C4-2B (cell line): ENCODE results near the gene MOSMO.

ENCODE experiments used
- ZFX ChIP-seq: fragments of 450-650 bp; IDR thresholded peaks from 2 replicates; pipeline ENCODE4 v1.6.1; 2017
- TF ChIP-seq, protein P1 (sequence below): fragments of 450-650 bp; conservative IDR thresholded peaks from 2 replicates; pipeline ENCODE4 v1.5.1; 2017; ENCODE audit warnings: mild to moderate bottlenecking

DNA sequence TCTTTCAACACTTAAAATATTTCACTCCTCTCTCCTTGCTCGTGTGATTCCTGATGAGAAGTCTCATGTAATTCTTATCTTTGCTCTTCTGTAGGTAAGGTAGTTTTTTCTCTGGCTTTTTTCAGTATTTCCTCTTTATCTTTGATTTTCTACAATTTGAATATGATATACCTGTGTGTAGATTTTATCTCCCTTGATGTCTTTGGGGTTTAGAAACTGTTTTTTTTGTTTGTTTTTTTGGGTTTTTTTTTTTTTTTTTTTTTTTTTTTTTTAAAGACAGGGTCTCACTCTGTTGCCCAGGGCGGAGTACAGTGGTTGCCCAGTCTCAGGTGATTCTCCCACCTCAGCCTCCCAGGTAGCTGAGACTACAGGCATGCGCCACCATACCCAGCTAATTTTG is 26.6 kb downstream of the MOSMO start:
- TF ChIP-seq, protein P1, sequence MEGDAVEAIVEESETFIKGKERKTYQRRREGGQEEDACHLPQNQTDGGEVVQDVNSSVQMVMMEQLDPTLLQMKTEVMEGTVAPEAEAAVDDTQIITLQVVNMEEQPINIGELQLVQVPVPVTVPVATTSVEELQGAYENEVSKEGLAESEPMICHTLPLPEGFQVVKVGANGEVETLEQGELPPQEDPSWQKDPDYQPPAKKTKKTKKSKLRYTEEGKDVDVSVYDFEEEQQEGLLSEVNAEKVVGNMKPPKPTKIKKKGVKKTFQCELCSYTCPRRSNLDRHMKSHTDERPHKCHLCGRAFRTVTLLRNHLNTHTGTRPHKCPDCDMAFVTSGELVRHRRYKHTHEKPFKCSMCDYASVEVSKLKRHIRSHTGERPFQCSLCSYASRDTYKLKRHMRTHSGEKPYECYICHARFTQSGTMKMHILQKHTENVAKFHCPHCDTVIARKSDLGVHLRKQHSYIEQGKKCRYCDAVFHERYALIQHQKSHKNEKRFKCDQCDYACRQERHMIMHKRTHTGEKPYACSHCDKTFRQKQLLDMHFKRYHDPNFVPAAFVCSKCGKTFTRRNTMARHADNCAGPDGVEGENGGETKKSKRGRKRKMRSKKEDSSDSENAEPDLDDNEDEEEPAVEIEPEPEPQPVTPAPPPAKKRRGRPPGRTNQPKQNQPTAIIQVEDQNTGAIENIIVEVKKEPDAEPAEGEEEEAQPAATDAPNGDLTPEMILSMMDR, result no peak
- no peak for TF ChIP-seq ZFX
